IMR-90 (cell line): Measurements from ENCODE around the gene GXYLT2. TPM values are rescaled to one million over a fixed set of nuclear protein-coding genes. Genes with fewer than 3 reads are reported as not detected.

Experiments used
- ATAC-seq: fragments of 200-7000 bp; cut with Tn5 transposase; 2 replicates; pipeline ENCODE4 v1.9.1; 2020; ENCODE audit warnings: low read depth, mild to moderate bottlenecking, moderate library complexity
- BruUV-seq: library from RNA; stranded (reverse); fragments of 400-500 nt; replicated peaks from 2 replicates; lab custom pipeline; 2021; lab: Mats Ljungman, UMichigan
- CTCF ChIA-PET: fragments of 300-600 bp; formaldehyde crosslinking; extraction: SDS; loops from one replicate; lab custom pipeline; 2021; ENCODE audit warnings: antibody characterized with exemption; lab: Yijun Ruan, JAX
- POLR2A ChIA-PET: fragments of 300-600 bp; sonication (Branson Sonifier 250); formaldehyde crosslinking; loops from one replicate; lab custom pipeline; 2022; ENCODE audit warnings: antibody characterized with exemption; ENCODE audit not compliant: unreplicated experiment; lab: Charles Lee
- DNase-seq: peaks from one replicate; pipeline ENCODE4 v3.0.0; 2013
- H2AFZ ChIP-seq: replicated peaks from 2 replicates; pipeline ENCODE3; 2013; ENCODE audit warnings: low read length, mild to moderate bottlenecking; ENCODE audit not compliant: poor library complexity
- H2AK5ac ChIP-seq: 2 replicates; pipeline ENCODE4 v1.6.1; 2013; ENCODE audit warnings: low read depth, low read length, inconsistent platforms
- H2AK9ac ChIP-seq: replicated peaks from 2 replicates; pipeline ENCODE3; 2013; ENCODE audit warnings: mild to moderate bottlenecking, low read depth, low read length, moderate library complexity; ENCODE audit not compliant: poor library complexity
- H2BK120ac ChIP-seq: 2 replicates; pipeline ENCODE4 v1.6.1; 2013; ENCODE audit warnings: low read depth, low read length, inconsistent platforms
- H2BK15ac ChIP-seq: 3 replicates; pipeline ENCODE4 v1.6.1; 2013; ENCODE audit warnings: low read depth, low read length, inconsistent platforms
- H2BK20ac ChIP-seq: 2 replicates; pipeline ENCODE4 v1.6.1; 2013; ENCODE audit warnings: low read depth, mild to moderate bottlenecking, inconsistent platforms, low read length, moderate library complexity
- H2BK5ac ChIP-seq: 2 replicates; pipeline ENCODE4 v1.6.1; 2013; ENCODE audit warnings: mild to moderate bottlenecking, low read depth, low read length, inconsistent platforms; ENCODE audit not compliant: poor library complexity, severe bottlenecking
- H3K14ac ChIP-seq: replicated peaks from 2 replicates; pipeline ENCODE4 v1.6.1; 2013; ENCODE audit warnings: low read depth, low read length, inconsistent platforms
- H3K18ac ChIP-seq: 2 replicates; pipeline ENCODE4 v1.6.1; 2013; ENCODE audit warnings: low read depth, low read length, control low read depth
- H3K23ac ChIP-seq: 2 replicates; pipeline ENCODE4 v1.6.1; 2013; ENCODE audit warnings: low read depth, low read length, inconsistent platforms
- H3K27ac ChIP-seq: 2 replicates; pipeline ENCODE4 v1.5.1; 2013; ENCODE audit warnings: mild to moderate bottlenecking, control low read depth, low read length; ENCODE audit not compliant: insufficient read depth
- H3K27me3 ChIP-seq: 2 replicates; pipeline ENCODE4 v1.6.1; 2013; ENCODE audit warnings: low read length; ENCODE audit not compliant: control insufficient read depth, insufficient read depth
- H3K36me3 ChIP-seq: 2 replicates; pipeline ENCODE4 v1.6.1; 2013; ENCODE audit warnings: low read length, mixed read lengths; ENCODE audit not compliant: control insufficient read depth, insufficient read depth
- H3K4ac ChIP-seq: 2 replicates; pipeline ENCODE4 v1.6.1; 2013; ENCODE audit warnings: low read depth, low read length, inconsistent platforms
- H3K4me1 ChIP-seq: 2 replicates; pipeline ENCODE4 v1.6.1; 2013; ENCODE audit warnings: low read length, mixed read lengths; ENCODE audit not compliant: control insufficient read depth, insufficient read depth
- H3K4me2 ChIP-seq: 2 replicates; pipeline ENCODE4 v1.6.1; 2013; ENCODE audit warnings: low read depth, mild to moderate bottlenecking, control low read depth, low read length, moderate library complexity
- H3K4me3 ChIP-seq: 2 replicates; pipeline ENCODE4 v1.5.1; 2013; ENCODE audit warnings: low read depth, mild to moderate bottlenecking, control low read depth, low read length, moderate library complexity; ENCODE audit not compliant: insufficient read depth
- H3K56ac ChIP-seq: 2 replicates; pipeline ENCODE4 v1.6.1; 2013; ENCODE audit warnings: low read length, inconsistent platforms; ENCODE audit not compliant: insufficient read depth; ENCODE audit errors: extremely low read depth
- H3K79me1 ChIP-seq, 2 experiments: 2 replicates each; pipeline ENCODE4 v1.6.1; 2013; ENCODE audit warnings: low read length in 2 of 2, inconsistent platforms in 1 of 2, low read depth in 1 of 2
- H3K9ac ChIP-seq: 2 replicates; pipeline ENCODE4 v1.6.1; 2013; ENCODE audit warnings: low read depth, low read length, control low read depth
- H3K9me1 ChIP-seq: 2 replicates; pipeline ENCODE4 v1.6.1; 2013; ENCODE audit warnings: low read length, inconsistent platforms; ENCODE audit not compliant: insufficient read depth
- H3K9me3 ChIP-seq: 2 replicates; pipeline ENCODE4 v1.6.1; 2013; ENCODE audit warnings: low read length; ENCODE audit not compliant: control insufficient read depth, insufficient read depth
- H4K20me1 ChIP-seq: 2 replicates; pipeline ENCODE4 v1.6.1; 2013; ENCODE audit warnings: low read length, inconsistent platforms; ENCODE audit not compliant: insufficient read depth
- H4K5ac ChIP-seq: 2 replicates; pipeline ENCODE4 v1.6.1; 2013; ENCODE audit warnings: mild to moderate bottlenecking, low read depth, low read length, control low read depth
- H4K8ac ChIP-seq, 2 experiments: 2 replicates each; pipeline ENCODE4 v1.6.1; 2013; ENCODE audit warnings: low read depth in 2 of 2, low read length in 2 of 2, control low read depth in 1 of 2, inconsistent platforms in 1 of 2
- H4K91ac ChIP-seq: 2 replicates; pipeline ENCODE4 v1.6.1; 2013; ENCODE audit warnings: low read depth, low read length, inconsistent platforms; ENCODE audit not compliant: insufficient read depth
- BHLHE40 ChIP-seq: fragments of 150-350 bp; IDR thresholded peaks from 2 replicates; pipeline ENCODE4 v1.6.1; 2016; ENCODE audit warnings: mild to moderate bottlenecking, low read depth, low read length
- CEBPB ChIP-seq: IDR thresholded peaks from 2 replicates; pipeline ENCODE4 v1.6.1; 2012; ENCODE audit warnings: low read depth, low read length, improper control_type of control experiment
- MAFK ChIP-seq: IDR thresholded peaks from 2 replicates; pipeline ENCODE4 v1.6.1; 2012; ENCODE audit warnings: low read depth, low read length, improper control_type of control experiment
- MXI1 ChIP-seq: IDR thresholded peaks from 2 replicates; pipeline ENCODE4 v1.6.1; 2012; ENCODE audit warnings: low read depth, mild to moderate bottlenecking, low read length, moderate library complexity, borderline replicate concordance
- NFE2L2 ChIP-seq: fragments of 150-350 bp; IDR thresholded peaks from 2 replicates; pipeline ENCODE4 v1.6.1; 2016; ENCODE audit warnings: low read depth, mild to moderate bottlenecking, low read length
- RAD21 ChIP-seq: IDR thresholded peaks from 2 replicates; pipeline ENCODE4 v1.6.1; 2012; ENCODE audit warnings: low read length, improper control_type of control experiment
- RCOR1 ChIP-seq: IDR thresholded peaks from 2 replicates; pipeline ENCODE4 v1.6.1; 2012; ENCODE audit warnings: mild to moderate bottlenecking, low read length, improper control_type of control experiment; ENCODE audit not compliant: insufficient replicate concordance
- RFX5 ChIP-seq: IDR thresholded peaks from 2 replicates; pipeline ENCODE4 v1.8.0; 2012; ENCODE audit warnings: low read depth, mild to moderate bottlenecking, low read length, moderate library complexity
- SMC3 ChIP-seq: fragments of 150-350 bp; IDR thresholded peaks from 2 replicates; pipeline ENCODE4 v1.6.1; 2016; ENCODE audit warnings: low read depth, mild to moderate bottlenecking, antibody characterized with exemption, low read length, moderate library complexity
- WGBS, 2 experiments: methylation state at CpG; one replicate each; pipeline versions ENCODE4 v1.1.5 to v1.1.7; 2013; ENCODE audit warnings: missing lambda C conversion rate in 2 of 2; ENCODE audit not compliant: insufficient read length in 1 of 2; ENCODE audit errors: extremely low coverage in 2 of 2; 5-methylcytosine and 5-hydroxymethylcytosine counted together
- dilution Hi-C: fragments of 300-500 bp; cut with HindIII; formaldehyde crosslinking; loops from one replicate; pipeline ENCODE4 v1.14.3; 2018; ENCODE audit warnings: low sequenced_read_pairs; ENCODE audit not compliant: unreplicated experiment
- in situ Hi-C: fragments of 300-500 bp; cut with MboI; formaldehyde crosslinking; loops from 3 replicates; pipeline ENCODE4 v1.14.3; 2019; ENCODE audit warnings: low sequenced_read_pairs, inconsistent platforms, mixed read lengths
- intact Hi-C: fragments of 100-400 bp; cut with micrococcal nuclease; formaldehyde crosslinking; loops from 2 replicates; pipeline ENCODE4 v1.10.0; 2022
- polyA plus RNA-seq, 3 experiments: library from polyadenylated mRNA; depleted of rRNA; stranded (reverse); fragments of >200 nt; gene quantifications; 2 replicates each; pipeline ENCODE4 v1.2.3, GENCODE V29; 2012; ENCODE audit warnings: low replicate concordance in 1 of 3
- total RNA-seq: library from RNA; depleted of rRNA; stranded (reverse); fragments of >200 nt; gene quantifications from 2 replicates; pipeline ENCODE4 v1.2.3, GENCODE V29; 2012
- TF ChIP-seq, protein P1 (sequence below): conservative IDR thresholded peaks from 2 replicates; pipeline ENCODE4 v1.5.1; 2012; ENCODE audit warnings: mild to moderate bottlenecking, low read depth, low read length, improper control_type of control experiment

The GXYLT2 gene
- total and polyA plus RNA-seq, 2 of the 4 experiments (the other 2 are of a cell fraction), result 5.7 to 11.1 TPM

DNA sequence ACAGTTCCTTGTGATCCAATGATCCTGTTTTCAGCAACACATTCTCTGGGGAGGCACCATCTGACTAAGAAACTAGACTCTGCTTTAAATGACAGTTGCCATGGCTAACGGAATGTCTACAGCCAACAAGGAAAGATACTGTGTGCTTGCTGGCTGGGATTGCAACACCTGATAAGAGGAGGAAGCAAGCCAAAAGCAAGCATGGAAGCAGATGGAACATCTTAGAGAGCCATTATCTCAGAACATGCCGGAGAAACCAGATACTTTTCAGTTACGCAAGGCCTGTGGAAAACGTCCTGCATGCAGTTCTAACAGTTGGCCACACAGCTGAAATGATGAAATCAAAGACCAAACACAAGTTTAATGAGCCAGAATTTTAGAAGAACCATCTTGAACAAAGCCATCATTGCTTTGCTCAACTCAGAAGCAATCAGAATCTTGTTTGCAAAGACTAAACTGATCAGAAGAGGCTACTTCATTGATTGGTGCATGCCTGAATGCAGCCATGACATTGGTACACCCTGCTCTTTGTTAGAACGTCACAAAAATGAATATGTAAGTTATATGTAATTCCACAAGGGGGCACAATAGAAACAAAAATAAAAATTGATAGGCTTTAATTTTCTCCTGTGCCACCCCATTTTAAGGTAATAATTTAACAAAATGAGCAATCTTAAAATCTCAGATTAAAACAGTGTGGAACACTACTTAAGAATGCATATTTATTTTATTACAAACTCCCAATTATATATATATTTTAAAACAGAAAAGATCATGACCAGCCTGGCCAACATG, 50.8 kb downstream of the GXYLT2 start:
- H4K8ac ChIP-seq, result peak overlapping the region in 1 of 2 experiments; percentile 65; a peak in 2 of 4 replicates
- peak overlapping the region; percentile 80 for H2BK120ac ChIP-seq
- peak overlapping the region; percentile 90 for H2BK5ac ChIP-seq
- H4K91ac ChIP-seq, result peak overlapping the region; percentile 2; the same call in 1 of the 2 replicates
- WGBS, 2 experiments, result 8% methylated on average over 4 of the region's 5 CpGs; no CpG with 5 or more reads in 1 of the 2 experiments
- H3K18ac ChIP-seq, result peak overlapping the region; percentile 76; the same call in 1 of the 2 replicates
- peak; percentile 99 for DNase-seq
- ChIA-PET POLR2A (no interaction called here), CTCF (interaction anchor here (0.5 to 1.3 kb wide), 7 partner anchors 13 to 142 kb away, joined by 3 to 4 read pairs (median 3); no protein-coding TSS in a partner anchor)
- no peaks in the 10 kb centered on the region for H3K27me3 ChIP-seq
- H4K5ac ChIP-seq, result peak overlapping the region; percentile 21; the same call in 1 of the 2 replicates
- H3K14ac ChIP-seq, result no peak overlapping the region
- H2BK15ac ChIP-seq, result 0 out of 3 replicates have a peak overlapping the region, but pooled peaks have one; percentile 6
- TF ChIP-seq MXI1 (peak; percentile 95), NFE2L2 (no peak), BHLHE40 (peak; percentile 72), MAFK (peak; percentile 26; the same call in 1 of the 2 replicates), SMC3 (peak; percentile 49), RFX5 (no peak), CEBPB (peak; percentile 99), RAD21 (peak; percentile 39; the same call in 1 of the 2 replicates), RCOR1 (peak; percentile 44)
- TF ChIP-seq, protein P1, sequence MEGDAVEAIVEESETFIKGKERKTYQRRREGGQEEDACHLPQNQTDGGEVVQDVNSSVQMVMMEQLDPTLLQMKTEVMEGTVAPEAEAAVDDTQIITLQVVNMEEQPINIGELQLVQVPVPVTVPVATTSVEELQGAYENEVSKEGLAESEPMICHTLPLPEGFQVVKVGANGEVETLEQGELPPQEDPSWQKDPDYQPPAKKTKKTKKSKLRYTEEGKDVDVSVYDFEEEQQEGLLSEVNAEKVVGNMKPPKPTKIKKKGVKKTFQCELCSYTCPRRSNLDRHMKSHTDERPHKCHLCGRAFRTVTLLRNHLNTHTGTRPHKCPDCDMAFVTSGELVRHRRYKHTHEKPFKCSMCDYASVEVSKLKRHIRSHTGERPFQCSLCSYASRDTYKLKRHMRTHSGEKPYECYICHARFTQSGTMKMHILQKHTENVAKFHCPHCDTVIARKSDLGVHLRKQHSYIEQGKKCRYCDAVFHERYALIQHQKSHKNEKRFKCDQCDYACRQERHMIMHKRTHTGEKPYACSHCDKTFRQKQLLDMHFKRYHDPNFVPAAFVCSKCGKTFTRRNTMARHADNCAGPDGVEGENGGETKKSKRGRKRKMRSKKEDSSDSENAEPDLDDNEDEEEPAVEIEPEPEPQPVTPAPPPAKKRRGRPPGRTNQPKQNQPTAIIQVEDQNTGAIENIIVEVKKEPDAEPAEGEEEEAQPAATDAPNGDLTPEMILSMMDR, result peak; percentile 51
- no peaks in the 10 kb centered on the region for H3K9me3 ChIP-seq
- H3K9ac ChIP-seq, result peak overlapping the region; percentile 24; the same call in 1 of the 2 replicates
- H3K56ac ChIP-seq, result no peak overlapping the region
- dilution Hi-C loops (no loop called here), intact Hi-C loops (loop anchor here (1.0 to 2.0 kb wide), 6 partner anchors 47 to 148 kb away; partner anchors contain the start of gene SHQ1), in situ Hi-C loops (no loop called here)
- no peak overlapping the region for H2AK9ac ChIP-seq
- peak overlapping the region; percentile 81; the same call in 1 of the 2 replicates for H3K4me2 ChIP-seq
- H2AFZ ChIP-seq, result peak overlapping the region; percentile 76
- H4K20me1 ChIP-seq, result no peaks in the 10 kb centered on the region
- no peaks in the 10 kb centered on the region for H3K36me3 ChIP-seq
- H2BK20ac ChIP-seq, result peak overlapping the region; percentile 78; the same call in 1 of the 2 replicates
- no peak overlapping the region; the same call in 1 of the 2 replicates for H3K23ac ChIP-seq
- H3K9me1 ChIP-seq, result no peaks in the 10 kb centered on the region; the same call in 1 of the 2 replicates
- peak overlapping the region; percentile 21; the same call in 1 of the 2 replicates for H3K27ac ChIP-seq
- no peak overlapping the region for H2AK5ac ChIP-seq
- H3K4ac ChIP-seq, result no peak overlapping the region
- TSS peak; percentile 5 for BruUV-seq
- H3K4me1 ChIP-seq, result peaks cover 2% of the 10 kb centered on the region
- ATAC-seq, result peak; percentile 90
- H3K4me3 ChIP-seq, result no peak overlapping the region; the same call in 1 of the 2 replicates
- H3K79me1 ChIP-seq, result no peaks in the 10 kb centered on the region
